ENCODE results near the gene LRRC4C.

DNA sequence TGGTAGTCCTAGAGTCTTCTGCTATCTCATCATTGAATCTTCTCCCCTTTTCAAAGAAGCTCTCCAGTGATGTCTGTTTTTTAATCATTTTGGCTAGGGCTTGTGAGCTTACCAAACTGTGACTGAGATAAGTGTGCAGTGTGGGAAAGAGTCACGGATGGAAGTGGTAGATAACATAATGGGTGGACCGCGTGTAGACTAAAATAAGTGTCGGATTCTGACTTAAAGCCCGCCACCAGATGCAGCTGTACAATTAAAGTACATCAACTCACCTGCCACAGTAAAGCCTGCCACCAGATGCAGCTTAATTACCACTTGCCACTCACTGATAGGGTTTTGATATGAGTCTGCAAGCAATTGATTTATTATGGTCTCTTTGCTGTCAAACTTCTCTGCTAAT is 581.5 kb downstream of the LRRC4C start:
- TF ChIP-seq CREB1 (CRISPR knock-in tag; IDR thresholded peaks at IDR 0.05) (no peak), TEAD4 (CRISPR knock-in tag; IDR thresholded peaks at IDR 0.05) (no peak)
- TF ChIP-seq, protein P1, sequence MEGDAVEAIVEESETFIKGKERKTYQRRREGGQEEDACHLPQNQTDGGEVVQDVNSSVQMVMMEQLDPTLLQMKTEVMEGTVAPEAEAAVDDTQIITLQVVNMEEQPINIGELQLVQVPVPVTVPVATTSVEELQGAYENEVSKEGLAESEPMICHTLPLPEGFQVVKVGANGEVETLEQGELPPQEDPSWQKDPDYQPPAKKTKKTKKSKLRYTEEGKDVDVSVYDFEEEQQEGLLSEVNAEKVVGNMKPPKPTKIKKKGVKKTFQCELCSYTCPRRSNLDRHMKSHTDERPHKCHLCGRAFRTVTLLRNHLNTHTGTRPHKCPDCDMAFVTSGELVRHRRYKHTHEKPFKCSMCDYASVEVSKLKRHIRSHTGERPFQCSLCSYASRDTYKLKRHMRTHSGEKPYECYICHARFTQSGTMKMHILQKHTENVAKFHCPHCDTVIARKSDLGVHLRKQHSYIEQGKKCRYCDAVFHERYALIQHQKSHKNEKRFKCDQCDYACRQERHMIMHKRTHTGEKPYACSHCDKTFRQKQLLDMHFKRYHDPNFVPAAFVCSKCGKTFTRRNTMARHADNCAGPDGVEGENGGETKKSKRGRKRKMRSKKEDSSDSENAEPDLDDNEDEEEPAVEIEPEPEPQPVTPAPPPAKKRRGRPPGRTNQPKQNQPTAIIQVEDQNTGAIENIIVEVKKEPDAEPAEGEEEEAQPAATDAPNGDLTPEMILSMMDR (IDR thresholded peaks at IDR 0.05), result no peak
- TF ChIP-seq, protein P2, sequence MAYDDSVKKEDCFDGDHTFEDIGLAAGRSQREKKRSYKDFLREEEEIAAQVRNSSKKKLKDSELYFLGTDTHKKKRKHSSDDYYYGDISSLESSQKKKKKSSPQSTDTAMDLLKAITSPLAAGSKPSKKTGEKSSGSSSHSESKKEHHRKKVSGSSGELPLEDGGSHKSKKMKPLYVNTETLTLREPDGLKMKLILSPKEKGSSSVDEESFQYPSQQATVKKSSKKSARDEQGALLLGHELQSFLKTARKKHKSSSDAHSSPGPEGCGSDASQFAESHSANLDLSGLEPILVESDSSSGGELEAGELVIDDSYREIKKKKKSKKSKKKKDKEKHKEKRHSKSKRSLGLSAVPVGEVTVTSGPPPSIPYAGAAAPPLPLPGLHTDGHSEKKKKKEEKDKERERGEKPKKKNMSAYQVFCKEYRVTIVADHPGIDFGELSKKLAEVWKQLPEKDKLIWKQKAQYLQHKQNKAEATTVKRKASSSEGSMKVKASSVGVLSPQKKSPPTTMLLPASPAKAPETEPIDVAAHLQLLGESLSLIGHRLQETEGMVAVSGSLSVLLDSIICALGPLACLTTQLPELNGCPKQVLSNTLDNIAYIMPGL (CRISPR knock-in tag; IDR thresholded peaks at IDR 0.05), result no peak
- TF ChIP-seq, protein P3, sequence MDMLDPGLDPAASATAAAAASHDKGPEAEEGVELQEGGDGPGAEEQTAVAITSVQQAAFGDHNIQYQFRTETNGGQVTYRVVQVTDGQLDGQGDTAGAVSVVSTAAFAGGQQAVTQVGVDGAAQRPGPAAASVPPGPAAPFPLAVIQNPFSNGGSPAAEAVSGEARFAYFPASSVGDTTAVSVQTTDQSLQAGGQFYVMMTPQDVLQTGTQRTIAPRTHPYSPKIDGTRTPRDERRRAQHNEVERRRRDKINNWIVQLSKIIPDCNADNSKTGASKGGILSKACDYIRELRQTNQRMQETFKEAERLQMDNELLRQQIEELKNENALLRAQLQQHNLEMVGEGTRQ (CRISPR knock-in tag; IDR thresholded peaks at IDR 0.05), result no peak
- TF ChIP-seq, protein P4, sequence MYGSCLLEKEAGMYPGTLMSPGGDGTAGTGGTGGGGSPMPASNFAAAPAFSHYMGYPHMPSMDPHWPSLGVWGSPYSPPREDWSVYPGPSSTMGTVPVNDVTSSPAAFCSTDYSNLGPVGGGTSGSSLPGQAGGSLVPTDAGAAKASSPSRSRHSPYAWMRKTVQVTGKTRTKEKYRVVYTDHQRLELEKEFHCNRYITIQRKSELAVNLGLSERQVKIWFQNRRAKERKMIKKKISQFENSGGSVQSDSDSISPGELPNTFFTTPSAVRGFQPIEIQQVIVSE (CRISPR knock-in tag; IDR thresholded peaks at IDR 0.05; ENCODE audit: borderline replicate concordance), result no peak
